PC-3 (cell line): ENCODE data around the gene ADGRD1. TPM values are rescaled to one million over a fixed set of nuclear protein-coding genes. Genes with fewer than 3 reads are reported as not detected.

Experiments
- ATAC-seq: fragments of 200-7000 bp; cut with Tn5 transposase; 2 replicates; pipeline ENCODE4 v1.9.1; 2020; ENCODE audit warnings: mild to moderate bottlenecking, moderate library complexity
- BruUV-seq: library from RNA; stranded (reverse); fragments of 400-500 nt; replicated peaks from 2 replicates; lab custom pipeline; 2021; lab: Mats Ljungman, UMichigan
- CTCF ChIA-PET: fragments of 300-600 bp; sonication (Branson Sonifier 250); formaldehyde crosslinking; loops from one replicate; lab custom pipeline; 2022; ENCODE audit warnings: antibody characterized with exemption; lab: Charles Lee
- POLR2A ChIA-PET: fragments of 300-600 bp; sonication (Branson Sonifier 250); formaldehyde crosslinking; loops from one replicate; lab custom pipeline; 2022; ENCODE audit warnings: antibody characterized with exemption; ENCODE audit not compliant: unreplicated experiment; lab: Charles Lee
- DNase-seq: peaks from one replicate; pipeline ENCODE4 v3.0.0-alpha.2; 2015
- H2AFZ ChIP-seq: fragments of 300-600 bp; sonication (generic); 2 replicates; pipeline ENCODE4 v1.6.0; 2016; ENCODE audit warnings: antibody characterized with exemption, low read length
- H3F3A ChIP-seq: fragments of 300-600 bp; sonication (generic); one replicate; pipeline ENCODE4 v1.6.0; 2017; ENCODE audit warnings: antibody characterized with exemption, low read length, control low read depth, mild to moderate bottlenecking; ENCODE audit not compliant: unreplicated experiment
- H3K27ac ChIP-seq: fragments of 300-600 bp; sonication (generic); 2 replicates; pipeline ENCODE4 v1.5.1; 2016; ENCODE audit warnings: mild to moderate bottlenecking, low read length
- H3K27me3 ChIP-seq: fragments of 300-600 bp; sonication (generic); 2 replicates; pipeline ENCODE4 v1.6.1; 2016; ENCODE audit warnings: low read length, mixed read lengths
- H3K36me3 ChIP-seq: fragments of 300-600 bp; sonication (generic); 2 replicates; pipeline ENCODE4 v1.6.1; 2016; ENCODE audit warnings: low read depth, mixed run types, low read length, mixed read lengths
- H3K4me1 ChIP-seq: fragments of 300-600 bp; sonication (generic); 2 replicates; pipeline ENCODE4 v1.5.1; 2016; ENCODE audit warnings: low read length; ENCODE audit not compliant: insufficient read depth
- H3K4me2 ChIP-seq: fragments of 300-600 bp; sonication (generic); 2 replicates; pipeline ENCODE4 v1.6.0; 2016; ENCODE audit warnings: low read length
- H3K4me3 ChIP-seq: fragments of 300-600 bp; sonication (generic); 2 replicates; pipeline ENCODE4 v1.5.1; 2016; ENCODE audit warnings: mild to moderate bottlenecking, low read length, mixed read lengths
- H3K79me2 ChIP-seq: fragments of 300-600 bp; sonication (generic); 2 replicates; pipeline ENCODE4 v1.6.1; 2017; ENCODE audit warnings: low read length, mixed read lengths
- H3K9ac ChIP-seq: fragments of 300-600 bp; sonication (generic); 2 replicates; pipeline ENCODE4 v1.6.0; 2016; ENCODE audit warnings: mild to moderate bottlenecking, low read length
- H3K9me2 ChIP-seq: fragments of 300-600 bp; sonication (generic); replicated peaks from 2 replicates; pipeline ENCODE4 v1.6.1; 2016; ENCODE audit warnings: mixed run types, low read length, mixed read lengths
- H3K9me3 ChIP-seq: fragments of 300-600 bp; sonication (generic); 2 replicates; pipeline ENCODE4 v1.6.1; 2016; ENCODE audit warnings: low read length, mixed read lengths
- H4K20me1 ChIP-seq: fragments of 300-600 bp; sonication (generic); 2 replicates; pipeline ENCODE4 v1.6.1; 2016; ENCODE audit warnings: low read length, mixed read lengths
- EZH2 ChIP-seq: fragments of 300-600 bp; sonication (generic); IDR thresholded peaks from one replicate; pipeline ENCODE4 v1.6.1; 2017; ENCODE audit warnings: antibody characterized with exemption, mild to moderate bottlenecking, low read length; ENCODE audit not compliant: unreplicated experiment
- EZH2phosphoT487 ChIP-seq: fragments of 300-600 bp; sonication (generic); IDR thresholded peaks from 2 replicates; pipeline ENCODE4 v1.6.1; 2018; ENCODE audit warnings: mild to moderate bottlenecking, antibody characterized with exemption, low read length, borderline replicate concordance
- intact Hi-C: fragments of 100-400 bp; cut with micrococcal nuclease; formaldehyde crosslinking; loops from 2 replicates; pipeline ENCODE4 v1.9.0; 2023
- total RNA-seq: library from RNA; depleted of rRNA; stranded (reverse); fragments of >200 nt; gene quantifications from 2 replicates; pipeline ENCODE4 v1.2.3, GENCODE V29; 2014
- TF ChIP-seq, protein P1 (sequence below): fragments of 300-600 bp; sonication (generic); conservative IDR thresholded peaks from 2 replicates; pipeline ENCODE4 v1.5.1; 2017; ENCODE audit warnings: antibody characterized with exemption, low read depth, mild to moderate bottlenecking, low read length

ADGRD1 gene
- total RNA-seq, 1 experiment from 2014 or later, result 0.18 TPM

- Histone ChIP-seq H3K4me1 (no peaks in the 10 kb centered on the region), H3K27me3 (peaks cover 93% of the 10 kb centered on the region), H3K9me3 (peaks cover 6% of the 10 kb centered on the region; the same call in 1 of the 2 replicates), H3K4me3 (no peak overlapping the region), H3K4me2 (no peak overlapping the region), H3K9ac (no peak overlapping the region), H3K36me3 (no peaks in the 10 kb centered on the region), H4K20me1 (no peaks in the 10 kb centered on the region), H3F3A (no peaks in the 10 kb centered on the region), H3K79me2 (no peaks in the 10 kb centered on the region), H3K27ac (no peak overlapping the region), H3K9me2 (no peaks in the 10 kb centered on the region), H2AFZ (no peak overlapping the region)
- intact Hi-C loops, result no loop called here
- ChIA-PET POLR2A (no interaction called here), CTCF (no interaction called here)
- TF ChIP-seq, protein P1, sequence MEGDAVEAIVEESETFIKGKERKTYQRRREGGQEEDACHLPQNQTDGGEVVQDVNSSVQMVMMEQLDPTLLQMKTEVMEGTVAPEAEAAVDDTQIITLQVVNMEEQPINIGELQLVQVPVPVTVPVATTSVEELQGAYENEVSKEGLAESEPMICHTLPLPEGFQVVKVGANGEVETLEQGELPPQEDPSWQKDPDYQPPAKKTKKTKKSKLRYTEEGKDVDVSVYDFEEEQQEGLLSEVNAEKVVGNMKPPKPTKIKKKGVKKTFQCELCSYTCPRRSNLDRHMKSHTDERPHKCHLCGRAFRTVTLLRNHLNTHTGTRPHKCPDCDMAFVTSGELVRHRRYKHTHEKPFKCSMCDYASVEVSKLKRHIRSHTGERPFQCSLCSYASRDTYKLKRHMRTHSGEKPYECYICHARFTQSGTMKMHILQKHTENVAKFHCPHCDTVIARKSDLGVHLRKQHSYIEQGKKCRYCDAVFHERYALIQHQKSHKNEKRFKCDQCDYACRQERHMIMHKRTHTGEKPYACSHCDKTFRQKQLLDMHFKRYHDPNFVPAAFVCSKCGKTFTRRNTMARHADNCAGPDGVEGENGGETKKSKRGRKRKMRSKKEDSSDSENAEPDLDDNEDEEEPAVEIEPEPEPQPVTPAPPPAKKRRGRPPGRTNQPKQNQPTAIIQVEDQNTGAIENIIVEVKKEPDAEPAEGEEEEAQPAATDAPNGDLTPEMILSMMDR, result no peak
- TF ChIP-seq EZH2 (no peak), EZH2phosphoT487 (no peak)
- DNase-seq (no peak), ATAC-seq (no peak)
- no TSS peak for BruUV-seq
Observed at GRCh38 chr12:130983328-130984017, 29.8 kb downstream of the ADGRD1 start.

GRCh38 chr12:130984183-130985058 is 30.7 kb downstream of the ADGRD1 start:
- H4K20me1 ChIP-seq, result no peaks in the 10 kb centered on the region
- ChIA-PET CTCF (no interaction called here), POLR2A (no interaction called here)
- H3F3A ChIP-seq, result no peaks in the 10 kb centered on the region
- H3K9me2 ChIP-seq, result no peaks in the 10 kb centered on the region
- H3K4me1 ChIP-seq, result no peaks in the 10 kb centered on the region
- DNase-seq (no peak), ATAC-seq (no peak)
- BruUV-seq, result no TSS peak
- no peaks in the 10 kb centered on the region for H3K36me3 ChIP-seq
- no peak for TF ChIP-seq EZH2
- TF ChIP-seq EZH2phosphoT487, result no peak
- TF ChIP-seq, protein P1, result no peak
- peaks cover 93% of the 10 kb centered on the region for H3K27me3 ChIP-seq
- no peak overlapping the region for H3K4me3 ChIP-seq
- no peak overlapping the region for H2AFZ ChIP-seq
- no peak overlapping the region for H3K27ac ChIP-seq
- H3K9me3 ChIP-seq, result peaks cover 6% of the 10 kb centered on the region; the same call in 1 of the 2 replicates
- H3K4me2 ChIP-seq, result no peak overlapping the region
- no peak overlapping the region for H3K9ac ChIP-seq
- H3K79me2 ChIP-seq, result no peaks in the 10 kb centered on the region
- intact Hi-C loops, result no loop called here
